ENCODE results near the gene IL20RB. TPM values are rescaled to one million over a fixed set of nuclear protein-coding genes. Genes with fewer than 3 reads are reported as not detected.

Gene IL20RB
- polyA plus RNA-seq, 1 donor (not counting 4 experiments of a cell fraction or from before 2014, with no cell fraction given): 239 TPM

DNA sequence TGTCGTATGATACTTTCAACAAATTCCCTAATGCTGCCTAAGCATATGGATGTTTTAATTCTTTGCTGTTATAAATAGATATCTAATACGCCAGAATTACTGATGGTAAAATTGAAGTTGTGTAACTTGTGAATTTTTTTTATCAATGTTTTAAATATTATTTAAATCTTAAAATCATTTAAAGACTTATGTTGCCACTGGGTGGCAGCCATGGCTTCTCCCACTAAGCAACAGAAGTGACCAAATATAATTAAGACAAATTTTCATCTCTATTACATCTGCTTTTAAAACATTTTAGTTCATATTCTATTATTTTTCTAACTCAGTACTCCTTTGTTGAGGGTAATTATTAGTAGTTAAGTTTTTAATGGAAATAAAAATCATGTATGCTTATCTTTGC, 8.1 kb upstream of the IL20RB start:
- Histone ChIP-seq H3K36me3 (ENCODE audit: control insufficient read depth in 2 of 2, extremely low read depth in 1 of 2, insufficient read depth in 2 of 2, low read length in 2 of 2) (peaks cover 0 to 7% of the 10 kb centered on the region in 2 experiments), H3K79me2 (ENCODE audit: control insufficient read depth, insufficient read depth, low read length) (peaks cover 2% of the 10 kb centered on the region), H3K9ac (ENCODE audit: control insufficient read depth, extremely low read depth, insufficient read depth, low read length) (no peak overlapping the region), H3K27ac (ENCODE audit: control insufficient read depth, insufficient read depth, low read length) (no peak overlapping the region), H3K4me1 (ENCODE audit: control insufficient read depth, extremely low read depth, insufficient read depth, low read length) (peaks cover 22% of the 10 kb centered on the region), H3K4me2 (ENCODE audit: control insufficient read depth, extremely low read depth, insufficient read depth, low read depth, low read length) (no peak overlapping the region), H2AFZ (ENCODE audit: control insufficient read depth, low read length) (no peak overlapping the region), H3K9me1 (ENCODE audit: control insufficient read depth, extremely low read depth, insufficient read depth, low read length) (no peaks in the 10 kb centered on the region), H4K20me1 (ENCODE audit: control insufficient read depth, extremely low read depth, insufficient read depth, low read length) (no peaks in the 10 kb centered on the region), H3K4me3 (ENCODE audit: control insufficient read depth in 2 of 3, extremely low read depth in 1 of 3, insufficient read depth in 2 of 3, low read depth in 1 of 3, low read length in 3 of 3) (no peak overlapping the region), H3K9me3 (ENCODE audit: control insufficient read depth, low read depth, low read length) (no peaks in the 10 kb centered on the region), H3K27me3 (ENCODE audit: control insufficient read depth, extremely low read depth, insufficient read depth, low read length) (no peaks in the 10 kb centered on the region)
- FAIRE-seq (no peak), DNase-seq (ENCODE audit: low read depth, low spot score) (no peak)
- no peak for TF ChIP-seq EZH2 (IDR thresholded peaks at IDR 0.05; ENCODE audit: low read length)
- TF ChIP-seq, protein P1, sequence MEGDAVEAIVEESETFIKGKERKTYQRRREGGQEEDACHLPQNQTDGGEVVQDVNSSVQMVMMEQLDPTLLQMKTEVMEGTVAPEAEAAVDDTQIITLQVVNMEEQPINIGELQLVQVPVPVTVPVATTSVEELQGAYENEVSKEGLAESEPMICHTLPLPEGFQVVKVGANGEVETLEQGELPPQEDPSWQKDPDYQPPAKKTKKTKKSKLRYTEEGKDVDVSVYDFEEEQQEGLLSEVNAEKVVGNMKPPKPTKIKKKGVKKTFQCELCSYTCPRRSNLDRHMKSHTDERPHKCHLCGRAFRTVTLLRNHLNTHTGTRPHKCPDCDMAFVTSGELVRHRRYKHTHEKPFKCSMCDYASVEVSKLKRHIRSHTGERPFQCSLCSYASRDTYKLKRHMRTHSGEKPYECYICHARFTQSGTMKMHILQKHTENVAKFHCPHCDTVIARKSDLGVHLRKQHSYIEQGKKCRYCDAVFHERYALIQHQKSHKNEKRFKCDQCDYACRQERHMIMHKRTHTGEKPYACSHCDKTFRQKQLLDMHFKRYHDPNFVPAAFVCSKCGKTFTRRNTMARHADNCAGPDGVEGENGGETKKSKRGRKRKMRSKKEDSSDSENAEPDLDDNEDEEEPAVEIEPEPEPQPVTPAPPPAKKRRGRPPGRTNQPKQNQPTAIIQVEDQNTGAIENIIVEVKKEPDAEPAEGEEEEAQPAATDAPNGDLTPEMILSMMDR (optimal IDR thresholded peaks at IDR 0.05 in 1 of 3, IDR thresholded peaks at IDR 0.05 in 1 of 3, conservative IDR thresholded peaks at IDR 0.05 in 1 of 3; ENCODE audit: extremely low read depth in 1 of 3, insufficient read depth in 2 of 3, low read length in 3 of 3): peak in 1 of 3 experiments; percentile 10
- dilution Hi-C loops (cut with MboI; ENCODE audit: extremely low pct_ligation_motif_present, low sequenced_read_pairs): no loop called here

DNA sequence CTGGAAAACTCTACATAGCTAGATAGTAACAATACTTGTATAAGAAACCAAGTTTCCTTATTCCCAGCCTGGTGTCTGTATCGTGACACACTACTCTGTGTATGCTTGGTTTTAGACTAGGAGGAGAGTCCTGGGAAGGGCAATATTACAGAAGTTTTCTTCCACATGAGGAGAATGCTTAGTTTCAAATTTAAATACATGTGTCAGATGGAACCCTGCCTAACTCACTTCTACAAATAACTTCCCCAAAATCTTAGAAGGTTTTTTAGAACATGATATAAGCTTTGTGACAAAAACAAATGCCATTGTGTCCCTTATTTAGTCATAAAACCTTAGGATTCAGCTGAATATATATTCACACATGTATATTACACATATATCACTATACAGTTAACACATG, 7.2 kb upstream of the IL20RB start:
- no peak for DNase-seq (ENCODE audit: low read depth, low spot score)
- H3K36me3 ChIP-seq (ENCODE audit: control insufficient read depth in 2 of 2, extremely low read depth in 1 of 2, insufficient read depth in 2 of 2, low read length in 2 of 2): peaks cover 0 to 5% of the 10 kb centered on the region in 2 experiments
- H3K27ac ChIP-seq (ENCODE audit: control insufficient read depth, insufficient read depth, low read length): no peak overlapping the region
- FAIRE-seq: no peak
- H2AFZ ChIP-seq (ENCODE audit: control insufficient read depth, low read length): no peak overlapping the region
- no peak overlapping the region for H3K4me3 ChIP-seq (ENCODE audit: control insufficient read depth in 2 of 3, extremely low read depth in 1 of 3, insufficient read depth in 2 of 3, low read depth in 1 of 3, low read length in 3 of 3)
- no peak overlapping the region for H3K4me2 ChIP-seq (ENCODE audit: control insufficient read depth, extremely low read depth, insufficient read depth, low read depth, low read length)
- TF ChIP-seq EZH2 (IDR thresholded peaks at IDR 0.05; ENCODE audit: low read length): no peak
- TF ChIP-seq, protein P1 (optimal IDR thresholded peaks at IDR 0.05 in 1 of 3, IDR thresholded peaks at IDR 0.05 in 1 of 3, conservative IDR thresholded peaks at IDR 0.05 in 1 of 3; ENCODE audit: extremely low read depth in 1 of 3, insufficient read depth in 2 of 3, low read length in 3 of 3): no peak
- peaks cover 29% of the 10 kb centered on the region for H3K4me1 ChIP-seq (ENCODE audit: control insufficient read depth, extremely low read depth, insufficient read depth, low read length)
- H3K79me2 ChIP-seq (ENCODE audit: control insufficient read depth, insufficient read depth, low read length): peaks cover under 1% of the 10 kb centered on the region
- H3K27me3 ChIP-seq (ENCODE audit: control insufficient read depth, extremely low read depth, insufficient read depth, low read length): no peaks in the 10 kb centered on the region
- no peaks in the 10 kb centered on the region for H3K9me3 ChIP-seq (ENCODE audit: control insufficient read depth, low read depth, low read length)
- no peak overlapping the region for H3K9ac ChIP-seq (ENCODE audit: control insufficient read depth, extremely low read depth, insufficient read depth, low read length)
- dilution Hi-C loops (cut with MboI; ENCODE audit: extremely low pct_ligation_motif_present, low sequenced_read_pairs): no loop called here
- H4K20me1 ChIP-seq (ENCODE audit: control insufficient read depth, extremely low read depth, insufficient read depth, low read length): no peaks in the 10 kb centered on the region
- H3K9me1 ChIP-seq (ENCODE audit: control insufficient read depth, extremely low read depth, insufficient read depth, low read length): no peaks in the 10 kb centered on the region

All from keratinocyte (primary cell).